IMR-90 (cell line): ENCODE data around the gene RNPEPL1.

Experiments used
- CHD1 ChIP-seq: IDR thresholded peaks from 2 replicates; pipeline ENCODE4 v1.6.1; 2012; ENCODE audit warnings: low read depth, low read length, improper control_type of control experiment
- FOS ChIP-seq: fragments of 150-350 bp; IDR thresholded peaks from 2 replicates; pipeline ENCODE4 v1.6.1; 2016; ENCODE audit warnings: low read depth, low read length
- MAFK ChIP-seq: IDR thresholded peaks from 2 replicates; pipeline ENCODE4 v1.6.1; 2012; ENCODE audit warnings: low read depth, low read length, improper control_type of control experiment
- MXI1 ChIP-seq: IDR thresholded peaks from 2 replicates; pipeline ENCODE4 v1.6.1; 2012; ENCODE audit warnings: low read depth, mild to moderate bottlenecking, low read length, moderate library complexity, borderline replicate concordance
- NFE2L2 ChIP-seq: fragments of 150-350 bp; IDR thresholded peaks from 2 replicates; pipeline ENCODE4 v1.6.1; 2016; ENCODE audit warnings: low read depth, mild to moderate bottlenecking, low read length
- POLR2A ChIP-seq: IDR thresholded peaks from 2 replicates; pipeline ENCODE4 v1.6.1; 2012; ENCODE audit warnings: mild to moderate bottlenecking, low read depth, low read length
- RCOR1 ChIP-seq: IDR thresholded peaks from 2 replicates; pipeline ENCODE4 v1.6.1; 2012; ENCODE audit warnings: mild to moderate bottlenecking, low read length, improper control_type of control experiment; ENCODE audit not compliant: insufficient replicate concordance
- TF ChIP-seq, protein P1 (sequence below): conservative IDR thresholded peaks from 2 replicates; pipeline ENCODE4 v1.5.1; 2012; ENCODE audit warnings: mild to moderate bottlenecking, low read depth, low read length, improper control_type of control experiment

DNA sequence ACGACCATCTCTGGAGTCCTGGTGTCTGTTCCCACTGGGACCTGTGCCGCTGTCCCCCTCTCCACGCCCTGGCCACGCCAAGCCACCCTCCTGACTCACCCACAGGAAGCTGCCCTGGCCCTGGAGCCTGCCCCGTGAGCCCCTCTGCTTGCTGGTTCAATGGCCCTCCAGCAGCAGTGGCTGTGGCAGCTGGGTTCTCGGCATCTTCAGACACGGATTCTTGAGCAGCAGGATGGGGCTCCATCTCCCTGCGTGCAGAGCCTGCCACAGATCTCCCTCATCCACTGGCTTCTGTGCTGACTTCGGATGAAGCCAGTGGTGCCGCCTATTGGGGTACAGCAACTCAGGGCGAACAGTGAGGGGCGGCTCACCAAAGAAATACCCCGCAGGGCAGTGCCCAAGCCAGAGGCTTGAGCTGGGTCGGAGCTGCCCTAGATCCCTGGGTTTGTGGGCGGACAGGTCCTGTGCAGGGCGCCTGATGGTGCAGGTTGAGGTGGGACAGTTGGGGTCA lies 32.2 kb downstream of the RNPEPL1 start:
- TF ChIP-seq FOS (no peak), NFE2L2 (no peak), RCOR1 (no peak), MXI1 (no peak), POLR2A (no peak), CHD1 (no peak), MAFK (no peak)
- TF ChIP-seq, protein P1, sequence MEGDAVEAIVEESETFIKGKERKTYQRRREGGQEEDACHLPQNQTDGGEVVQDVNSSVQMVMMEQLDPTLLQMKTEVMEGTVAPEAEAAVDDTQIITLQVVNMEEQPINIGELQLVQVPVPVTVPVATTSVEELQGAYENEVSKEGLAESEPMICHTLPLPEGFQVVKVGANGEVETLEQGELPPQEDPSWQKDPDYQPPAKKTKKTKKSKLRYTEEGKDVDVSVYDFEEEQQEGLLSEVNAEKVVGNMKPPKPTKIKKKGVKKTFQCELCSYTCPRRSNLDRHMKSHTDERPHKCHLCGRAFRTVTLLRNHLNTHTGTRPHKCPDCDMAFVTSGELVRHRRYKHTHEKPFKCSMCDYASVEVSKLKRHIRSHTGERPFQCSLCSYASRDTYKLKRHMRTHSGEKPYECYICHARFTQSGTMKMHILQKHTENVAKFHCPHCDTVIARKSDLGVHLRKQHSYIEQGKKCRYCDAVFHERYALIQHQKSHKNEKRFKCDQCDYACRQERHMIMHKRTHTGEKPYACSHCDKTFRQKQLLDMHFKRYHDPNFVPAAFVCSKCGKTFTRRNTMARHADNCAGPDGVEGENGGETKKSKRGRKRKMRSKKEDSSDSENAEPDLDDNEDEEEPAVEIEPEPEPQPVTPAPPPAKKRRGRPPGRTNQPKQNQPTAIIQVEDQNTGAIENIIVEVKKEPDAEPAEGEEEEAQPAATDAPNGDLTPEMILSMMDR = no peak
